Measurements from ENCODE around the gene FCHSD2.
A peak's percentile ranks its signal among the peaks of the same experiment; 100 is the strongest.

The FCHSD2 gene

GRCh38 chr11:73178681-73179080 is 36.6 kb upstream of the FCHSD2 start:
- H3K36me3 ChIP-seq (ENCODE audit: insufficient read depth, low read length) = no peaks in the 10 kb centered on the region
- TF ChIP-seq, protein P1, sequence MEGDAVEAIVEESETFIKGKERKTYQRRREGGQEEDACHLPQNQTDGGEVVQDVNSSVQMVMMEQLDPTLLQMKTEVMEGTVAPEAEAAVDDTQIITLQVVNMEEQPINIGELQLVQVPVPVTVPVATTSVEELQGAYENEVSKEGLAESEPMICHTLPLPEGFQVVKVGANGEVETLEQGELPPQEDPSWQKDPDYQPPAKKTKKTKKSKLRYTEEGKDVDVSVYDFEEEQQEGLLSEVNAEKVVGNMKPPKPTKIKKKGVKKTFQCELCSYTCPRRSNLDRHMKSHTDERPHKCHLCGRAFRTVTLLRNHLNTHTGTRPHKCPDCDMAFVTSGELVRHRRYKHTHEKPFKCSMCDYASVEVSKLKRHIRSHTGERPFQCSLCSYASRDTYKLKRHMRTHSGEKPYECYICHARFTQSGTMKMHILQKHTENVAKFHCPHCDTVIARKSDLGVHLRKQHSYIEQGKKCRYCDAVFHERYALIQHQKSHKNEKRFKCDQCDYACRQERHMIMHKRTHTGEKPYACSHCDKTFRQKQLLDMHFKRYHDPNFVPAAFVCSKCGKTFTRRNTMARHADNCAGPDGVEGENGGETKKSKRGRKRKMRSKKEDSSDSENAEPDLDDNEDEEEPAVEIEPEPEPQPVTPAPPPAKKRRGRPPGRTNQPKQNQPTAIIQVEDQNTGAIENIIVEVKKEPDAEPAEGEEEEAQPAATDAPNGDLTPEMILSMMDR (IDR thresholded peaks at IDR 0.05; ENCODE audit: low read length) = no peak
- TF ChIP-seq EZH2 (IDR thresholded peaks at IDR 0.05; ENCODE audit: borderline replicate concordance, low read length) = no peak
- H4K20me1 ChIP-seq (ENCODE audit: insufficient read depth, low read length) = no peaks in the 10 kb centered on the region
- peaks cover 26% of the 10 kb centered on the region for H3K4me1 ChIP-seq (ENCODE audit: insufficient read depth, low read length, severe bottlenecking)
- no peaks in the 10 kb centered on the region for H3K9me3 ChIP-seq (ENCODE audit: low read length)
- no peaks in the 10 kb centered on the region for H3F3A ChIP-seq (ENCODE audit: insufficient read depth, low read length)
- no peaks in the 10 kb centered on the region for H3K79me2 ChIP-seq (ENCODE audit: insufficient read depth, low read length)
- no peaks in the 10 kb centered on the region for H3K9me2 ChIP-seq (ENCODE audit: low read depth, low read length)
- no peak overlapping the region for H3K4me2 ChIP-seq (ENCODE audit: low read length)
- H2AFZ ChIP-seq (ENCODE audit: low read length) = no peak overlapping the region
- no peaks in the 10 kb centered on the region; the same call in 1 of the 2 replicates for H3K27me3 ChIP-seq (ENCODE audit: insufficient read depth, low read length)
- no peak overlapping the region for H3K4me3 ChIP-seq (ENCODE audit: low read depth, low read length, poor library complexity, severe bottlenecking)
- H3K9ac ChIP-seq (ENCODE audit: low read length) = no peak overlapping the region
- no peak overlapping the region for H3K27ac ChIP-seq (ENCODE audit: low read depth, low read length, poor library complexity, severe bottlenecking)

- Histone ChIP-seq H3K9ac (ENCODE audit: low read length) (peak overlapping the region; percentile 41; the same call in 1 of the 2 replicates), H3K79me2 (ENCODE audit: insufficient read depth, low read length) (no peaks in the 10 kb centered on the region), H3K27ac (ENCODE audit: low read depth, low read length, poor library complexity, severe bottlenecking) (peak overlapping the region; percentile 59), H3K9me3 (ENCODE audit: low read length) (no peaks in the 10 kb centered on the region), H3K4me1 (ENCODE audit: insufficient read depth, low read length, severe bottlenecking) (peaks cover 26% of the 10 kb centered on the region), H2AFZ (ENCODE audit: low read length) (no peak overlapping the region), H3F3A (ENCODE audit: insufficient read depth, low read length) (no peaks in the 10 kb centered on the region), H4K20me1 (ENCODE audit: insufficient read depth, low read length) (no peaks in the 10 kb centered on the region), H3K36me3 (ENCODE audit: insufficient read depth, low read length) (no peaks in the 10 kb centered on the region), H3K9me2 (ENCODE audit: low read depth, low read length) (no peaks in the 10 kb centered on the region), H3K4me3 (ENCODE audit: low read depth, low read length, poor library complexity, severe bottlenecking) (no peak overlapping the region), H3K27me3 (ENCODE audit: insufficient read depth, low read length) (no peaks in the 10 kb centered on the region; the same call in 1 of the 2 replicates), H3K4me2 (ENCODE audit: low read length) (peak overlapping the region; percentile 26; the same call in 1 of the 2 replicates)
- no peak for TF ChIP-seq EZH2 (IDR thresholded peaks at IDR 0.05; ENCODE audit: borderline replicate concordance, low read length)
- TF ChIP-seq, protein P1 (IDR thresholded peaks at IDR 0.05; ENCODE audit: low read length) = peak; percentile 93
Measured at GRCh38 chr11:73177778-73178539, 35.8 kb upstream of the FCHSD2 start.

- H3K27ac ChIP-seq (ENCODE audit: low read depth, low read length, poor library complexity, severe bottlenecking) = peak overlapping the region; percentile 59
- no peaks in the 10 kb centered on the region for H3K79me2 ChIP-seq (ENCODE audit: insufficient read depth, low read length)
- TF ChIP-seq, protein P1 (IDR thresholded peaks at IDR 0.05; ENCODE audit: low read length) = no peak
- TF ChIP-seq EZH2 (IDR thresholded peaks at IDR 0.05; ENCODE audit: borderline replicate concordance, low read length) = no peak
- H3K4me3 ChIP-seq (ENCODE audit: low read depth, low read length, poor library complexity, severe bottlenecking) = no peak overlapping the region
- no peaks in the 10 kb centered on the region for H3F3A ChIP-seq (ENCODE audit: insufficient read depth, low read length)
- no peaks in the 10 kb centered on the region for H3K9me3 ChIP-seq (ENCODE audit: low read length)
- H3K4me1 ChIP-seq (ENCODE audit: insufficient read depth, low read length, severe bottlenecking) = peaks cover 26% of the 10 kb centered on the region
- H3K4me2 ChIP-seq (ENCODE audit: low read length) = peak overlapping the region; percentile 26; the same call in 1 of the 2 replicates
- no peaks in the 10 kb centered on the region for H3K9me2 ChIP-seq (ENCODE audit: low read depth, low read length)
- H3K9ac ChIP-seq (ENCODE audit: low read length) = peak overlapping the region; percentile 41
- H3K27me3 ChIP-seq (ENCODE audit: insufficient read depth, low read length) = no peaks in the 10 kb centered on the region; the same call in 1 of the 2 replicates
- no peak overlapping the region for H2AFZ ChIP-seq (ENCODE audit: low read length)
- H4K20me1 ChIP-seq (ENCODE audit: insufficient read depth, low read length) = no peaks in the 10 kb centered on the region
- H3K36me3 ChIP-seq (ENCODE audit: insufficient read depth, low read length) = no peaks in the 10 kb centered on the region
Measured at GRCh38 chr11:73177380-73177777, 35.3 kb upstream of the FCHSD2 start.

Measured in OCI-LY1 (cell line).